ENCODE results near the gene STING1.
"Not testable (repeated sequence)": the region's sequence is repeated elsewhere in the genome, so short reads cannot be mapped to it uniquely, and the experiment has no call there.

DNA sequence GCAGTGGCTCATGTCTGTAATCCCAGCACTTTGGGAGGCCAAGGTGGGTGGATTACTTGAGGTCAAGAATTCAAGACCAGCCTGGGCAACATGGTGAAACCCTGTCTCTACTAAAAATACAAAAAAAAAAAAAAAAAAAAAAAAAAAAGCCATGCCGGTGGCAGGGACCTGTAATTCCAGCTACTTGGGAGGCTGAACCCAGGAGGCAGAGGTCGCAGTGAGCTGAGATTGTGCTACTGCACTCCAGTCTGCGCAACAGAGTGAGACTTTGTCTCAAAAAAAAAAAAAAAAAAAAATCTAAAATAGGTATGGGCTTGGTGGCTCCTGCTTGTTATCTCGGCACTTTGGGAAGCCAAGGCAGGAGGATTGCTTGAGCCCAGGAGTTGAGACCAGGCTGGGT is 2.8 kb downstream of the STING1 start:
- TF ChIP-seq, protein P1, sequence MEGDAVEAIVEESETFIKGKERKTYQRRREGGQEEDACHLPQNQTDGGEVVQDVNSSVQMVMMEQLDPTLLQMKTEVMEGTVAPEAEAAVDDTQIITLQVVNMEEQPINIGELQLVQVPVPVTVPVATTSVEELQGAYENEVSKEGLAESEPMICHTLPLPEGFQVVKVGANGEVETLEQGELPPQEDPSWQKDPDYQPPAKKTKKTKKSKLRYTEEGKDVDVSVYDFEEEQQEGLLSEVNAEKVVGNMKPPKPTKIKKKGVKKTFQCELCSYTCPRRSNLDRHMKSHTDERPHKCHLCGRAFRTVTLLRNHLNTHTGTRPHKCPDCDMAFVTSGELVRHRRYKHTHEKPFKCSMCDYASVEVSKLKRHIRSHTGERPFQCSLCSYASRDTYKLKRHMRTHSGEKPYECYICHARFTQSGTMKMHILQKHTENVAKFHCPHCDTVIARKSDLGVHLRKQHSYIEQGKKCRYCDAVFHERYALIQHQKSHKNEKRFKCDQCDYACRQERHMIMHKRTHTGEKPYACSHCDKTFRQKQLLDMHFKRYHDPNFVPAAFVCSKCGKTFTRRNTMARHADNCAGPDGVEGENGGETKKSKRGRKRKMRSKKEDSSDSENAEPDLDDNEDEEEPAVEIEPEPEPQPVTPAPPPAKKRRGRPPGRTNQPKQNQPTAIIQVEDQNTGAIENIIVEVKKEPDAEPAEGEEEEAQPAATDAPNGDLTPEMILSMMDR (conservative IDR thresholded peaks at IDR 0.05; ENCODE audit: low read length) = not testable (repeated sequence)
- TF ChIP-seq EZH2phosphoT487 (IDR thresholded peaks at IDR 0.05; ENCODE audit: borderline replicate concordance) = not testable (repeated sequence)
